ENCODE results near the gene RNGTT. TPM values are rescaled to one million over a fixed set of nuclear protein-coding genes. Genes with fewer than 3 reads are reported as not detected.

Gene RNGTT
- 17.1 and 22.0 TPM in 2 replicates for total RNA-seq (2014; rRNA removed; shearing (Covaris generic))

GRCh38 chr6:88963139-88964090 lies at the start of gene RNGTT:
RNGTT (minus strand) TSS chr6:88963618; CDS start chr6:88963409, 209 bp downstream.

Small RNA genes within 50 kb of the gene (small RNA-seq; reads per million reads assigned to genes)
- not detected for gene AL079342.1
- gene RF00045 = not detected

Other genes with a start within 250 kb of the RNGTT start
- gene PNRC1, start 117.1 kb upstream of the RNGTT start, total RNA-seq (2014; rRNA removed; shearing (Covaris generic)) = 19.6 and 22.1 TPM in 2 replicates
- gene SRSF12, start 154.5 kb upstream of the RNGTT start, total RNA-seq (2014; rRNA removed; shearing (Covaris generic)) = 0.04 and 0.05 TPM in 2 replicates
- 11.7 and 11.9 TPM in 2 replicates for gene PM20D2, start 182.4 kb upstream of the RNGTT start, total RNA-seq (2014; rRNA removed; shearing (Covaris generic))